GM12878 (cell line): ENCODE data around the gene CADM2. TPM values are rescaled to one million over a fixed set of nuclear protein-coding genes. Genes with fewer than 3 reads are reported as not detected.

Source experiments
- ATAC-seq: fragments of 200-7000 bp; cut with Tn5 transposase; 3 replicates; pipeline ENCODE4 v1.9.1; 2020; ENCODE audit warnings: mild to moderate bottlenecking, moderate library complexity
- BruUV-seq: library from RNA; stranded (reverse); fragments of 400-500 nt; replicated peaks from 2 replicates; lab custom pipeline; 2021; lab: Mats Ljungman, UMichigan
- CTCF ChIA-PET: fragments of 300-600 bp; sonication (Branson Sonifier 250); formaldehyde crosslinking; extraction: SDS; loops from one replicate; lab custom pipeline; 2021; ENCODE audit warnings: inconsistent platforms; lab: Yijun Ruan, JAX
- POLR2A ChIA-PET: fragments of 350-600 bp; formaldehyde crosslinking; extraction: SDS; loops from one replicate; lab custom pipeline; 2021; ENCODE audit warnings: inconsistent platforms; lab: Charles Lee
- RAD21 ChIA-PET: fragments of 300-600 bp; sonication (Branson Sonifier 250); formaldehyde crosslinking; loops from one replicate; lab custom pipeline; 2023; ENCODE audit warnings: antibody characterized with exemption; ENCODE audit not compliant: unreplicated experiment; lab: Charles Lee
- SMC1A ChIA-PET: fragments of 300-600 bp; sonication (Branson Sonifier 250); formaldehyde crosslinking; loops from one replicate; lab custom pipeline; 2023; ENCODE audit not compliant: unreplicated experiment, uncharacterized antibody; lab: Charles Lee
- DNase-seq: peaks from one replicate; pipeline ENCODE4 v3.0.0-alpha.2; 2011; ENCODE audit warnings: low read depth, low spot score
- FAIRE-seq: peaks from 3 replicates; lab custom pipeline; 2011; peaks lifted over from hg19 to GRCh38; lab: Jason Lieb, UNC
- H2AFZ ChIP-seq: 2 replicates; pipeline ENCODE4 v1.6.0; 2011; ENCODE audit warnings: low read depth, low read length, control low read depth; ENCODE audit not compliant: control insufficient read depth
- H3K27ac ChIP-seq: 2 replicates; pipeline ENCODE4 v1.5.1; 2011; ENCODE audit warnings: control low read depth; ENCODE audit not compliant: control insufficient read depth, insufficient read depth
- H3K27me3 ChIP-seq, 2 experiments: replicated peaks in 1 of 2; 2 replicates each; pipeline versions ENCODE4 v1.6.0 to v1.6.1; 2011; ENCODE audit warnings: low read length in 1 of 2; ENCODE audit not compliant: control insufficient read depth in 2 of 2, insufficient read depth in 2 of 2
- H3K36me3 ChIP-seq, 2 experiments: 2 replicates each; pipeline ENCODE4 v1.5.1; 2011; ENCODE audit warnings: low read length in 1 of 2; ENCODE audit not compliant: control insufficient read depth in 2 of 2, insufficient read depth in 2 of 2
- H3K4me1 ChIP-seq: 2 replicates; pipeline ENCODE4 v1.6.1; 2011; ENCODE audit warnings: mild to moderate bottlenecking, low read length, moderate library complexity, mixed read lengths; ENCODE audit not compliant: control insufficient read depth, insufficient read depth
- H3K4me2 ChIP-seq: 2 replicates; pipeline ENCODE4 v1.6.0; 2011; ENCODE audit warnings: control low read depth; ENCODE audit not compliant: control insufficient read depth, insufficient read depth
- H3K4me3 ChIP-seq: fragments of 200-600 bp; sonication (generic); 2 replicates; pipeline ENCODE4 v1.5.1; 2016
- H3K79me2 ChIP-seq: 2 replicates; pipeline ENCODE4 v1.6.0; 2011; ENCODE audit warnings: low read length; ENCODE audit not compliant: control insufficient read depth, insufficient read depth
- H3K9ac ChIP-seq: 2 replicates; pipeline ENCODE4 v1.8.0; 2011; ENCODE audit warnings: low read length, control low read depth, mixed read lengths; ENCODE audit not compliant: control insufficient read depth, insufficient read depth
- H3K9me3 ChIP-seq: replicated peaks from 3 replicates; pipeline ENCODE4 v1.5.1; 2011; ENCODE audit warnings: mild to moderate bottlenecking, low read length; ENCODE audit not compliant: control insufficient read depth, insufficient read depth
- H4K20me1 ChIP-seq: 2 replicates; pipeline ENCODE4 v1.6.0; 2011; ENCODE audit not compliant: control insufficient read depth, insufficient read depth
- CBX3 ChIP-seq: fragments of 200-600 bp; sonication (generic); IDR thresholded peaks from 2 replicates; pipeline ENCODE4 v1.6.1; 2016; ENCODE audit warnings: low read depth, borderline replicate concordance
- CEBPB ChIP-seq, 2 experiments: fragments of 150-350 bp in 1 of 2; IDR thresholded peaks; 2 replicates each; pipeline ENCODE4 v1.6.1; 2012 to 2014; ENCODE audit warnings: low read depth in 2 of 2, low read length in 2 of 2, borderline replicate concordance in 1 of 2, inconsistent platforms in 1 of 2
- CUX1 ChIP-seq: IDR thresholded peaks from 2 replicates; pipeline ENCODE4 v1.6.1; 2012; ENCODE audit warnings: improper control_type of control experiment, low read depth, low read length; ENCODE audit not compliant: insufficient replicate concordance
- EZH2 ChIP-seq: IDR thresholded peaks from 2 replicates; pipeline ENCODE4 v1.6.1; 2012; ENCODE audit warnings: low read depth, mild to moderate bottlenecking, control low read depth, inconsistent platforms, low read length, borderline replicate concordance; ENCODE audit not compliant: control insufficient read depth
- HDGF ChIP-seq: fragments of 450-650 bp; IDR thresholded peaks from 2 replicates; pipeline ENCODE4 v1.6.1; 2016; ENCODE audit warnings: antibody characterized with exemption
- MAX ChIP-seq: IDR thresholded peaks from 2 replicates; pipeline ENCODE4 v1.6.1; 2012; ENCODE audit warnings: low read depth, low read length, improper control_type of control experiment
- MTA3 ChIP-seq: IDR thresholded peaks from 2 replicates; pipeline ENCODE4 v1.6.1; 2012; ENCODE audit warnings: low read length, inconsistent platforms, borderline replicate concordance
- MYB ChIP-seq: fragments of 150-350 bp; IDR thresholded peaks from 2 replicates; pipeline ENCODE4 v1.6.1; 2014; ENCODE audit warnings: mild to moderate bottlenecking, low read depth, low read length, borderline replicate concordance
- NFXL1 ChIP-seq: fragments of 450-650 bp; IDR thresholded peaks from 2 replicates; pipeline ENCODE4 v1.6.1; 2017; ENCODE audit warnings: antibody characterized with exemption, mild to moderate bottlenecking, borderline replicate concordance
- PBX3 ChIP-seq: IDR thresholded peaks from 2 replicates; pipeline ENCODE4 v1.6.1; 2011; ENCODE audit warnings: mild to moderate bottlenecking, low read depth, low read length, moderate library complexity; ENCODE audit not compliant: insufficient replicate concordance
- POLR2AphosphoS2 ChIP-seq: IDR thresholded peaks from 2 replicates; pipeline ENCODE4 v1.6.1; 2011; ENCODE audit warnings: low read depth, mild to moderate bottlenecking, low read length, improper control_type of control experiment, moderate library complexity
- RB1 ChIP-seq: fragments of 450-650 bp; formaldehyde crosslinking; IDR thresholded peaks from 2 replicates; pipeline ENCODE4 v1.6.1; 2017; ENCODE audit warnings: mild to moderate bottlenecking, borderline replicate concordance
- SIN3A ChIP-seq: IDR thresholded peaks from 2 replicates; pipeline ENCODE4 v1.6.1; 2012; ENCODE audit warnings: low read depth, low read length, improper control_type of control experiment
- STAT1 ChIP-seq: fragments of 450-650 bp; conservative IDR thresholded peaks from 2 replicates; pipeline ENCODE4 v1.6.1; 2014; ENCODE audit warnings: antibody characterized with exemption, mild to moderate bottlenecking
- STAT3 ChIP-seq: IDR thresholded peaks from 2 replicates; pipeline ENCODE4 v1.6.1; 2011; ENCODE audit warnings: low read depth, low read length, improper control_type of control experiment
- TARDBP ChIP-seq: IDR thresholded peaks from 2 replicates; pipeline ENCODE4 v1.6.1; 2016; ENCODE audit warnings: borderline replicate concordance
- TCF3 ChIP-seq: IDR thresholded peaks from 2 replicates; pipeline ENCODE4 v1.6.1; 2012; ENCODE audit warnings: low read depth, mild to moderate bottlenecking, low read length, borderline replicate concordance; ENCODE audit not compliant: insufficient read depth
- ZNF207 ChIP-seq: fragments of 450-650 bp; IDR thresholded peaks from 2 replicates; pipeline ENCODE4 v1.6.1; 2014; ENCODE audit warnings: antibody characterized with exemption, mild to moderate bottlenecking, borderline replicate concordance
- WGBS: methylation state at CpG from one replicate; pipeline ENCODE4 v1.1.6; 2016; ENCODE audit warnings: low lambda C conversion rate; ENCODE audit not compliant: insufficient replicate concordance, insufficient coverage; ENCODE audit errors: missing lambda C conversion rate; 5-methylcytosine and 5-hydroxymethylcytosine counted together
- in situ Hi-C: fragments of 300-500 bp; cut with MboI; formaldehyde crosslinking; loops from 9 replicates; pipeline ENCODE4 v1.14.3; 2018; ENCODE audit warnings: mixed read lengths
- intact Hi-C: fragments of 100-400 bp; cut with micrococcal nuclease; formaldehyde crosslinking; loops from one replicate; pipeline ENCODE4 v1.14.2; 2022; ENCODE audit not compliant: unreplicated experiment
- polyA plus RNA-seq, 11 experiments: library from polyadenylated mRNA; depleted of rRNA in 4 of 11; unstranded in 6 of 11; stranded (reverse) in 5 of 11; fragments of >200 nt; fragmentation: Nextera tagmentation in 4 of 11; fragmentation: Illumina TruSeq in 1 of 11; extraction: Ambion mirVana in 4 of 11; extraction: Trizol in 1 of 11; gene quantifications; 1 replicate in 1 of 11; 2 replicates in 10 of 11; pipeline versions ENCODE4 v1.2.1 to v1.2.3, GENCODE V29; 2011 to 2016; ENCODE audit warnings: inconsistent platforms in 2 of 11, missing spikeins in 2 of 11, low read depth in 1 of 11
- total RNA-seq, 4 experiments: library from RNA; depleted of rRNA in 3 of 4; stranded (reverse); fragments of >200 nt in 3 of 4; fragmentation: Illumina TruSeq in 1 of 4; extraction: Trizol in 1 of 4; gene quantifications; 2 replicates each; pipeline versions ENCODE4 v1.2.1 to v1.2.3, GENCODE V29; 2013 to 2021

CADM2 gene
- total and polyA plus RNA-seq, 10 of the 15 experiments (the other 5 are each of a cell fraction or from before 2014, with no cell fraction given) = 0.13 TPM; not detected in 9

GRCh38 chr3:84983490-84983889, 24.7 kb downstream of the CADM2 start:
- no peak for DNase-seq
- no peaks in the 10 kb centered on the region for H3K9me3 ChIP-seq
- no peak overlapping the region for H3K4me2 ChIP-seq
- ChIA-PET CTCF (no interaction called here), POLR2A (interaction anchor here (0.7 kb wide), 1 partner anchor 442 kb away, joined by 5 read pairs; no protein-coding TSS in a partner anchor), SMC1A (no interaction called here)
- no peak overlapping the region for H3K4me3 ChIP-seq
- no peak overlapping the region for H2AFZ ChIP-seq
- no TSS peak for BruUV-seq
- H4K20me1 ChIP-seq = no peaks in the 10 kb centered on the region
- in situ Hi-C loops (no loop called here), intact Hi-C loops (no loop called here)
- no peaks in the 10 kb centered on the region for H3K79me2 ChIP-seq
- no peak overlapping the region for H3K27ac ChIP-seq
- FAIRE-seq = no peak
- H3K4me1 ChIP-seq = no peaks in the 10 kb centered on the region
- no peaks in the 10 kb centered on the region for H3K36me3 ChIP-seq
- TF ChIP-seq RB1 (no peak), CBX3 (no peak), MAX (no peak), EZH2 (no peak), POLR2AphosphoS2 (no peak), MYB (no peak), MTA3 (no peak), CUX1 (no peak), ZNF207 (no peak), STAT1 (no peak), PBX3 (no peak), TCF3 (no peak), HDGF (no peak), TARDBP (no peak), SIN3A (no peak), CEBPB (IDR thresholded peaks at IDR 0.05; ENCODE audit: borderline replicate concordance in 1 of 2, low read depth in 2 of 2, low read length in 2 of 2) (no peak), NFXL1 (no peak), STAT3 (no peak)
- TF ChIP-seq, all 136 proteins: peak for 0
- RAD21 ChIA-PET = no interaction called here
- WGBS = 12% methylated on average over 3 of the region's 3 CpGs
- Histone ChIP-seq H3K9ac (no peak overlapping the region), H3K27me3 (no peaks in the 10 kb centered on the region)
- ATAC-seq = no peak
